UCSD-AML1 (cell line): ENCODE data around the gene CMSS1.

Experiments used
- DNase-seq: peaks from one replicate; lab custom pipeline; 2025; ENCODE audit not compliant: unreplicated experiment; lab: John Stamatoyannopoulos, UW

The CMSS1 gene

DNA sequence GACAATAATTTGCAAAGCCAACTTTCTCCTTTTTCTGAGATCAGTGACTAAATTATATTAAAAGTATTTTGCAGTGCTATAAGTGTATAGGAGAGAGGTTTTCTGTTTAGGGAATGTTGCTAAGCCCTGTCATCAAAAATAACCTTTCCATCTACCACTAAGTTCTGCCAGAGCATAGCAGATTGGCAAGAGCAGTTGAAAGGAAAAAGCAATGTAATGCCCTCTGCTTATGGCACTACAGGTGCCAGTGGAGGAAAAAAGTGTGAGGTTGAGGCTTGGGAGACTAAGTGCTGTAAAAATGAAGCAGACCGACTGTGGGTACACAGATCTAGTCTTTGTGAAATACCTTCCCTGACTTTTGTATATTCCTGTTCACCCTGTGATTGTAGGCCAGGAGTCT, 285.1 kb downstream of the CMSS1 start:
- no peak for DNase-seq

DNA sequence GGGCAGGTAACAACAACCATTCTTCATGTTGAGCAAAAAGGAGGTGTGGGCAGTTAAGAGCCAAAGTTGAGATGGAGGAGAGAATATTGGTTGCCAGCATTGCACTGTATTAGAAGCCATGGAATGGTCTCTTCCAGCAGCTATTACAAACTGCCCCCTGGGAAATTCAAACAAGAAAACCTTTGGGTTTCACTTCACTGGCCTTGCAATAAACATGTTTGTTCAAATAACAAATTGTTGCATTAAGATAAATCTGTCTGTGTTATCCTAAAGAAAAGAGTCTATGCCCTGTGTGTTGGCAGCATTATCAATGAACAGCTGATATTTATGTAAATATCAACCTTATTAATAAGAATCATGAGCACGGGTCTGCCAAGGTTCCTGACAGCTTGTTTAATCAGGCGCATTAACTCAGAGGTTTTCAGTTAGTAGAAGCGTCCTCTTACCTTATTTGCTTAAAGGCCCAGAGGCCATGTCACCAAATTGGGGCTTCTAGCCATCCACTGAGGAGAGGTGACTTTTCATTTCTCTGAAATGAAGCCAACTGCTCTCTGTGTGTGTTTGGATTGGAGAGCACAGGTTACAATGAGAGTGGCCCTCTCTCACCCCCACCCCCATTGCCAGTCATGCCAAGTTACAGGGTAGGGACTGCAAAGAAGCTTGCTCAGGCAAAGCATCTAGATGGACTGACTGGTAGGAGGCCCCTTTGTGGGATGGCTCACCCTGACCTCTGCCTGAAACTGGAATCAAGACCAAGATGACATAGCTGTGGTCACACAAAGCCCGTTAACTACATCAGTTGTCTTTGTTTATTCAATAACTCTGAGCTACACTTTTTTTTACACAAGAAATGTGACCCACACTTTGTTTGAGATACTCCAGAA, 286.1 kb downstream of the CMSS1 start:
- no peak for DNase-seq

- DNase-seq = no peak
Observed at GRCh38 chr3:100104442-100104798, 286.8 kb downstream of the CMSS1 start.

GRCh38 chr3:100104817-100105413, 287.3 kb downstream of the CMSS1 start:
- no peak for DNase-seq

DNA sequence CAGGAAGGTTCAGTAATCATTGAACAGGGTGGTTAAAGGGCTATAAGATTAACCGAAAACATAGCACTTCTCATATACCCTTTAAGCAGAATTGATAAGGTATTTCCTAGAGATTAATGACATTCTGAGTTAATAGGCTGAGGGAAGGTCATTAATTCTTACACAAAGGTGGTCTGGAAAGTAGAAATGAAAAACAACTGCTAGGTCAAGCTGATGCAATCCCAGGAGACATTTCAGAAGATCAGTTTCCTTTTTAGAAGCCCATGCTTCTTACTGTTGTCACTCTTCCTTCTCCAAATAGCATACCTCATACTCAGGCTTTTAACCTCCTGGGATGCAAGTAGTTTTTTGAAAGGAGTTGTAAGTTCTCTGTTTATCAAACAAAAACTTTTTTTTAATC, 287.8 kb downstream of the CMSS1 start:
- no peak for DNase-seq

DNA sequence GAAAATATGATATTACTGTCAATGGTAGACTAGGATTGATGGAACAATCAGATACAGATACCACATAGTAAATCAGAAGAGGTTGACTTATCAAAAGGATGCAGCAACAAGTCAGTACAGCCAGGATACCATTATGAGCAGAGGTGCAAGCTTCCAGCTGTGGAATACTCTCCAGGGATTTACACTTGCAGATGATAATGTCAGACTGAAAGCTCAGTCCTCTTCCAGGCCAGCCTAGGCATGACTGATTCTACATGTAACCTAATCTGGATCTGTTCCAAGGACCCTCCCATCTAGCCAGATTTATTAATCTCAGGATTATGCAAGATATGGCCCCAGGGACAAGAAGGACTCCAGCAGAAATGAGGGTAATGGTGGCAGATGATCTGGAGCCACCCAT, 288.4 kb downstream of the CMSS1 start:
- no peak for DNase-seq

DNA sequence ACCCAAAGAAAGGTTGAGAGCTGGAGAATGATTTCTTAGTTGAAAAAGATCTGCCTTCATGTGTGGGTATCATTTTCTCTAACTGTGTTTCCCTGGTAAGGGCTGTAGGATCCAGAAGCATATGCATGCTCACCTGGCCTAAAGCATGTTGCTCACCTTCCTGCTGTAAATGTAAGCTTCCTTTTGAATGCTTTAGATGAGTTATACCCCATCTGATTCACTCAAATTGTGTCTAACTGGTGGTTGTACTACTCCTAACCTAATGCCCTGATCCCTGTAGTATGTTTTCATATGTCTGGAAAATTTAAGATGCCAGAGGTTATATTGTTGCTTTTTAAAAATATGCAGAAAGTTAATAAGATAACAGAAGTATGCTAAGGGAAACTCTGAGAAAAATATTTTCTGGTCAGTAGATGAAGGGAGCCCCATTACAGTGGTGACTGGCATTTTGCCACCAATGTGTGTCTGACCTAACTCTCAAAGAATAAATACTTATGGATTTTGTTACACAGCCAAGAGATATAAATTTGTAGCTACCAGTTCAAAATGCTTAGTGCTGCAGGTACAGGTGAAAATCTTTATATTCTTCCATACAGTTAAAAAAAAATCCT, 289.0 kb downstream of the CMSS1 start:
- no peak for DNase-seq

GRCh38 chr3:100107221-100107814, 289.7 kb downstream of the CMSS1 start:
- DNase-seq = no peak

GRCh38 chr3:100108464-100109079, 290.9 kb downstream of the CMSS1 start:
- no peak for DNase-seq

- no peak for DNase-seq
Observed at GRCh38 chr3:100110162-100110561, 292.5 kb downstream of the CMSS1 start.

- DNase-seq = no peak
Observed at GRCh38 chr3:100111728-100112127, 294.1 kb downstream of the CMSS1 start.

GRCh38 chr3:100113723-100114412, 296.2 kb downstream of the CMSS1 start:
- no peak for DNase-seq

DNA sequence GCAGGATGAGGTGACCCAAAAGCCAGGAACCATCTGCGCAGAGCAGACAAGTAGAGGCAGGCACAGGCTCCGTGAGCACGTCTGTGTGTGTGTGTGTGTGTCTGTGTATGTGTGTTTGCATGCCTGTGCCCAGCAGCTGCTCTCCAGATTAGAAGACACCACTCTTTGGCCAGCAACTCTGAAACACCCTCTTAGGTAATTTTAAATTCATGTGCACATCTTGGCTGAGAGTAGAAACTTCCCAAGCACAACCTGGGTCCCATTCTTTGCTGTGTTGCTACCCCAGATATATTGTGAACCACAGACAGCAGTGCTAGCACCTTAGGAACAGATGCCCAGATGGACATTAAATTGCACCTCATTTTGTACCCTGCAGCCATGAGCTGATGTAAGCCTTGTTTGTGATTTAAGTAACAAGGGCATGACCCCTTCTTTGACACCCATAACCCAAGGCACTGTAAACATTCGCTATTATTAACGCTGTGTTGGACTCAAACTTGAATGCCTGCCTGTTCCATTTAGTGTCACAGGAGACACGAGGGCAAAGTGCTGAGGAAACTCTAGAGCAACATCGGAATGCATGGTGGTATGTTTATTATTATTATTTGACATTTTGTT, 296.9 kb downstream of the CMSS1 start, which contains the start of gene FILIP1L:
Gene FILIP1L (minus strand): TSS at position 89 of the 618 bp plus-strand sequence.
- DNase-seq = no peak

GRCh38 chr3:100117093-100117492, 299.4 kb downstream of the CMSS1 start:
- no peak for DNase-seq

GRCh38 chr3:100120012-100120411, 302.4 kb downstream of the CMSS1 start:
- no peak for DNase-seq

DNA sequence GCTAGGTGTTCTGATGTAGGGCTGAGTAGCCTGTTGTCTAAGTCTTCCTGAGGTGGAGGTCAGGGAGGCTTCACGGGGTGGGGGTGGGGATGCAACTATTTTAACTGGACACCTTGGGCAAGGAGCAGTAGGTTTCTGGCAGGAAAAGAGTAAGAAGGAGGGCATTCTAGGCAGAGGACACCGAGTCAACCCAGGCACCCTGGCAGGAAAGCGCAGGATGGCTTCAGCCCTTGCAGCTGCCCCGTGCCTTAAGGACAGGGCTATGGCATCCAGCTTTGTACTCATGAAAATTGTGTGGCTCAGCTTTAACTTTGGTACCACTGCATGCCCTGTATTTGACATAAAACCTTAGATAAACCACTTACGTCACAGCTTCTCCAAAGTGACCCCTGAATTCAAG, 303.0 kb downstream of the CMSS1 start:
- no peak for DNase-seq

DNA sequence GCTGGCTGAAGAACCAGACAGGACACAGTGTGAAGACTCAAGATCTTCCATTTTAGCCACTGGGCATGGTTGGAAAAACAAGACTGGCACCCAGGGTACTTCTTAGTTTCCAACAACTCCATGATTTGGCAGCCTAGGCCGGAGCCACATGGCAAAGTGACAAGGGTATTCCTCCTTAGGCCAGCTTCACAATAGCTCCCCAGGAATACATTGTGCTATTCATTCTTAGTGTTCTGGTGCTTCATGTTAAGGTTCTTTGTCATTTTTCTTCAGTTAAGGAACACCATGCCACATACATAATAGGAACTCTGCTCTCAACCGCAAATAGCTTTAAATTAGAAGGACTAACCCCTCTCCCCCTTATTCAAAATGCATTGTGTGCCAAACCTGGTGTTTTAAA, 304.7 kb downstream of the CMSS1 start:
- no peak for DNase-seq

DNA sequence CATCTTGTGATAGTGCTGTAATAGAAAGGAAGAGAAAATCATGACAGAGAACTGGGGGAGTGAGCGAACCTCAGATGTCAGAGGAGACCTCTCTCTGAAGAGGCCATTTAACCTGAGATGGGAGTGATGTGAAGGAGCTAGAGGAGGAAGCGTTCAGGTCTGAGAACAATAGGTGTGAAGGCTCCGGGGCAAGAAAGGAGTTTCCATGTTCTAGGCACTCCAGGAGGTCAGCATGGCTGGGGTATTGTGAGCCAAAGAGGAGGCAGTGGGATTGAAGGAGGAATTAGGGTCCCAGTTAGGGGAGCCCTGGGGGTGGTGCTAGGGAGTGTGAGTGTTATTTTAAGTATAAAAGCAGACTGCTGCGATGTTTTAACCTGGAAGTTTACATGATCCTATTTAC, 305.4 kb downstream of the CMSS1 start:
- DNase-seq = no peak

DNA sequence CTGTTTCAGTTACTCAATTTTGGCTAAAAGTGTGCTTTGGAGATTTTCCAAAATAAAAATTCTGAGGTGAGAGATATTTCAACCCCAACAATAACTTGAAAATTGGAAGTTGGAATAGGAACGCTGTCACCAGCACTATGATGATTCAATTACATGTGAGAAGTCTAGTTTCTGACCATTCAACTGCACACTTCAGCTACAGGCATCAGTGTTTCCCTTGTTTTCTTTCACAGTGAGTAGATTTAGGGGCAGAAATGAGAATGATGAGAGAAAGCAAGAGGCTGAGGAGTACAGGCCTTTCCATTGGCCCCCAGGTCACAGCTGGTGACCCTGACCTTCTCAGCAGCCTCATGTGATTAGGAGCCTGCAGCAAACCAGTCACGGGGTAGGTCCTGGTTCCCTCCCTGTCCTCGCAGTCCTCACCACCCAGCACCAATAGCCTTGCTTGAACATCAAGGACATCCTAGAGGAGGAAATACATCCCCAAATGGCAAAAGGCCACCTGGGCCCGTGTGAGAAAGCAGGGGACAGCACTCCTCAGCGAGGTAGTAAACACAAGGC, 306.6 kb downstream of the CMSS1 start:
- no peak for DNase-seq
